Measurements from ENCODE around the gene DVL1. TPM values are rescaled to one million over a fixed set of nuclear protein-coding genes. Genes with fewer than 3 reads are reported as not detected.

Gene DVL1
- polyA plus RNA-seq, 1 experiment: 23.6 TPM

- POLR2A ChIA-PET: no interaction called here
- CTCF ChIA-PET: interaction anchor here (0.6 to 1.4 kb wide), 8 partner anchors 12 to 145 kb away, joined by 3 to 9 read pairs (median 4); no protein-coding TSS in a partner anchor
- Histone ChIP-seq H3K27me3 (ENCODE audit: control insufficient read depth, insufficient read depth, low read length) (no peaks in the 10 kb centered on the region), H3K36me3 (ENCODE audit: control insufficient read depth, insufficient read depth, low read length) (peaks cover 2% of the 10 kb centered on the region), H3K4me3 (ENCODE audit: low read depth, low read length) (peak overlapping the region; percentile 12)
- DNase-seq (ENCODE audit: low read depth): peak; percentile 68
- TF ChIP-seq CTCF (IDR thresholded peaks at IDR 0.05; ENCODE audit: insufficient read depth, low read depth, low read length): no peak
Measured at GRCh38 chr1:1359664-1360468, 10.6 kb upstream of the DVL1 start.

- peak overlapping the region; percentile 95 for H3K4me3 ChIP-seq (ENCODE audit: low read depth, low read length)
- ChIA-PET CTCF (interaction anchor here (0.6 to 2.7 kb wide), 5 partner anchors 12 to 474 kb away, joined by 3 to 31 read pairs (median 3); no protein-coding TSS in a partner anchor), POLR2A (interaction anchor here (1.0 kb wide), 1 partner anchor 16 kb away, joined by 4 read pairs; no protein-coding TSS in a partner anchor)
- DNase-seq (ENCODE audit: low read depth): no peak
- no peaks in the 10 kb centered on the region for H3K27me3 ChIP-seq (ENCODE audit: control insufficient read depth, insufficient read depth, low read length)
- peaks cover 7% of the 10 kb centered on the region for H3K36me3 ChIP-seq (ENCODE audit: control insufficient read depth, insufficient read depth, low read length)
- no peak for TF ChIP-seq CTCF (IDR thresholded peaks at IDR 0.05; ENCODE audit: insufficient read depth, low read depth, low read length)
Measured at GRCh38 chr1:1359308-1359663, 10.1 kb upstream of the DVL1 start.

- POLR2A ChIA-PET: interaction anchor here (0.6 to 1.0 kb wide), 2 partner anchors 17 to 49 kb away, joined by 3 to 4 read pairs; no protein-coding TSS in a partner anchor
Measured at GRCh38 chr1:1358433-1359271, 9.4 kb upstream of the DVL1 start, which contains the start of gene MXRA8. MXRA8 (minus strand) TSS chr1:1358555; CDS start chr1:1358504, 51 bp downstream.

GRCh38 chr1:1357871-1358432, 8.7 kb upstream of the DVL1 start:
- H3K4me3 ChIP-seq (ENCODE audit: low read depth, low read length): peak overlapping the region; percentile 95
- no peak for DNase-seq (ENCODE audit: low read depth)
- ChIA-PET CTCF (interaction anchor here (1.4 to 2.7 kb wide), 3 partner anchors 9 to 14 kb away, joined by 4 to 31 read pairs (median 8); partner anchors contain the start of gene DVL1), POLR2A (interaction anchor here (0.6 kb wide), 1 partner anchor 48 kb away, joined by 3 read pairs; no protein-coding TSS in a partner anchor)
- H3K36me3 ChIP-seq (ENCODE audit: control insufficient read depth, insufficient read depth, low read length): peaks cover 21% of the 10 kb centered on the region
- TF ChIP-seq CTCF (IDR thresholded peaks at IDR 0.05; ENCODE audit: insufficient read depth, low read depth, low read length): no peak
- H3K27me3 ChIP-seq (ENCODE audit: control insufficient read depth, insufficient read depth, low read length): no peaks in the 10 kb centered on the region

More at GRCh38 chr1:1358433-1359271, 9.4 kb upstream of the DVL1 start, which contains the start of gene MXRA8:
- TF ChIP-seq CTCF (IDR thresholded peaks at IDR 0.05; ENCODE audit: insufficient read depth, low read depth, low read length): no peak
- peak within 1 kb of the TSS; percentile 95 for H3K4me3 ChIP-seq (ENCODE audit: low read depth, low read length)
- peaks cover 14% of the 10 kb centered on the region for H3K36me3 ChIP-seq (ENCODE audit: control insufficient read depth, insufficient read depth, low read length)
- H3K27me3 ChIP-seq (ENCODE audit: control insufficient read depth, insufficient read depth, low read length): no peaks in the 10 kb centered on the region
- CTCF ChIA-PET: interaction anchor here (0.6 to 2.7 kb wide), 4 partner anchors 10 to 473 kb away, joined by 3 to 31 read pairs (median 6); partner anchors contain the start of gene DVL1
- peak; percentile 73 for DNase-seq (ENCODE audit: low read depth)
